GM19467 (cell line): Measurements from ENCODE around the gene HSF4.

Experiments
- ATAC-seq: cut with Tn5 transposase; IDR thresholded peaks from one replicate; pipeline ENCODE4 v1.9.1; 2021; ENCODE audit warnings: mild to moderate bottlenecking, moderate library complexity; ENCODE audit not compliant: unreplicated experiment

HSF4 gene

GRCh38 chr16:67150047-67150832 lies 14.3 kb upstream of the HSF4 start:
- no peak for ATAC-seq

- ATAC-seq = no peak
Measured at GRCh38 chr16:67150833-67151396, 13.6 kb upstream of the HSF4 start, which contains the start of gene B3GNT9. TSS of gene B3GNT9 (minus strand) at chr16:67150998. CDS start at chr16:67150485, 513 bp downstream.

GRCh38 chr16:67151431-67152097 lies 13.0 kb upstream of the HSF4 start:
- ATAC-seq = no peak

GRCh38 chr16:67154578-67155294 lies 9.8 kb upstream of the HSF4 start:
- ATAC-seq = no peak

GRCh38 chr16:67155295-67156142 lies 9.0 kb upstream of the HSF4 start:
- no peak for ATAC-seq

GRCh38 chr16:67156143-67156844 lies 8.3 kb upstream of the HSF4 start:
- ATAC-seq = no peak

GRCh38 chr16:67157106-67157748 lies 7.3 kb upstream of the HSF4 start:
- no peak for ATAC-seq

GRCh38 chr16:67157892-67158635 lies 6.5 kb upstream of the HSF4 start:
- no peak for ATAC-seq

- ATAC-seq = peak; percentile 30
Measured at GRCh38 chr16:67158637-67159600, 5.6 kb upstream of the HSF4 start.

- no peak for ATAC-seq
Measured at GRCh38 chr16:67161595-67162058, 2.9 kb upstream of the HSF4 start.

- no peak for ATAC-seq
Measured at GRCh38 chr16:67162506-67163163, 1.9 kb upstream of the HSF4 start.

GRCh38 chr16:67163164-67163998 lies 1.2 kb upstream of the HSF4 start:
- no peak for ATAC-seq

- no peak for ATAC-seq
Measured at GRCh38 chr16:67163999-67164558, 466 bp upstream of the HSF4 start.

GRCh38 chr16:67165121-67166078 lies 855 bp downstream of the HSF4 start:
- ATAC-seq = no peak
